WTC11 (cell line): ENCODE results near the gene SLC38A10.

ENCODE experiments used
- ATF6 ChIP-seq: sonication (generic); formaldehyde crosslinking; IDR thresholded peaks from 2 replicates; pipeline ENCODE4 v1.8.1; 2023; ENCODE audit warnings: mild to moderate bottlenecking, missing genetic modification reagents
- HMGA2 ChIP-seq: fragments of 250-450 bp; sonication (Bioruptor Pico); IDR thresholded peaks from 2 replicates; pipeline ENCODE4 v1.4.0; 2021; ENCODE audit warnings: mild to moderate bottlenecking, moderate library complexity
- JUN ChIP-seq: sonication (generic); formaldehyde crosslinking; IDR thresholded peaks from 2 replicates; pipeline ENCODE4 v1.8.0; 2023; ENCODE audit warnings: mild to moderate bottlenecking, missing genetic modification reagents
- TCF7 ChIP-seq: sonication (generic); formaldehyde crosslinking; IDR thresholded peaks from 2 replicates; pipeline ENCODE4 v1.8.0; 2022; ENCODE audit warnings: mild to moderate bottlenecking, low read depth, missing genetic modification reagents, moderate library complexity
- USF2 ChIP-seq: sonication (generic); formaldehyde crosslinking; IDR thresholded peaks from 2 replicates; pipeline ENCODE4 v1.8.1; 2023; ENCODE audit warnings: mild to moderate bottlenecking, missing genetic modification reagents, moderate library complexity
- ZBTB21 ChIP-seq: sonication (generic); formaldehyde crosslinking; IDR thresholded peaks from 2 replicates; pipeline ENCODE4 v1.8.1; 2023; ENCODE audit warnings: mild to moderate bottlenecking, missing genetic modification reagents, borderline replicate concordance
- TF ChIP-seq, protein P1 (sequence below): fragments of 200-600 bp; IDR thresholded peaks from 2 replicates; pipeline ENCODE4 v1.8.0; 2022; ENCODE audit warnings: antibody characterized with exemption
- TF ChIP-seq, protein P2 (sequence below): fragments of 250-450 bp; sonication (Bioruptor Pico); IDR thresholded peaks from 2 replicates; pipeline ENCODE4 v1.9.0; 2021; ENCODE audit warnings: moderate library complexity, mild to moderate bottlenecking, inconsistent platforms, borderline replicate concordance

- TF ChIP-seq ZBTB21 = no peak
- no peak for TF ChIP-seq USF2 (CRISPR knock-in tag)
- TF ChIP-seq ATF6 (CRISPR knock-in tag) = no peak
- TF ChIP-seq, protein P1, sequence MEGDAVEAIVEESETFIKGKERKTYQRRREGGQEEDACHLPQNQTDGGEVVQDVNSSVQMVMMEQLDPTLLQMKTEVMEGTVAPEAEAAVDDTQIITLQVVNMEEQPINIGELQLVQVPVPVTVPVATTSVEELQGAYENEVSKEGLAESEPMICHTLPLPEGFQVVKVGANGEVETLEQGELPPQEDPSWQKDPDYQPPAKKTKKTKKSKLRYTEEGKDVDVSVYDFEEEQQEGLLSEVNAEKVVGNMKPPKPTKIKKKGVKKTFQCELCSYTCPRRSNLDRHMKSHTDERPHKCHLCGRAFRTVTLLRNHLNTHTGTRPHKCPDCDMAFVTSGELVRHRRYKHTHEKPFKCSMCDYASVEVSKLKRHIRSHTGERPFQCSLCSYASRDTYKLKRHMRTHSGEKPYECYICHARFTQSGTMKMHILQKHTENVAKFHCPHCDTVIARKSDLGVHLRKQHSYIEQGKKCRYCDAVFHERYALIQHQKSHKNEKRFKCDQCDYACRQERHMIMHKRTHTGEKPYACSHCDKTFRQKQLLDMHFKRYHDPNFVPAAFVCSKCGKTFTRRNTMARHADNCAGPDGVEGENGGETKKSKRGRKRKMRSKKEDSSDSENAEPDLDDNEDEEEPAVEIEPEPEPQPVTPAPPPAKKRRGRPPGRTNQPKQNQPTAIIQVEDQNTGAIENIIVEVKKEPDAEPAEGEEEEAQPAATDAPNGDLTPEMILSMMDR = no peak
- TF ChIP-seq HMGA2 (CRISPR knock-in tag) = no peak
- no peak for TF ChIP-seq TCF7 (CRISPR knock-in tag)
- TF ChIP-seq, protein P2, sequence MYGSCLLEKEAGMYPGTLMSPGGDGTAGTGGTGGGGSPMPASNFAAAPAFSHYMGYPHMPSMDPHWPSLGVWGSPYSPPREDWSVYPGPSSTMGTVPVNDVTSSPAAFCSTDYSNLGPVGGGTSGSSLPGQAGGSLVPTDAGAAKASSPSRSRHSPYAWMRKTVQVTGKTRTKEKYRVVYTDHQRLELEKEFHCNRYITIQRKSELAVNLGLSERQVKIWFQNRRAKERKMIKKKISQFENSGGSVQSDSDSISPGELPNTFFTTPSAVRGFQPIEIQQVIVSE (CRISPR knock-in tag) = no peak
- TF ChIP-seq JUN = no peak
These were observed 95.7 kb downstream of the SLC38A10 start for GRCh38 chr17:81199482-81199830.
